H1 (cell line): Measurements from ENCODE around the gene GMPR2. TPM values are rescaled to one million over a fixed set of nuclear protein-coding genes. Genes with fewer than 3 reads are reported as not detected.
A peak's percentile ranks its signal among the peaks of the same experiment; 100 is the strongest.

Experiments used
- CTCF ChIA-PET: fragments of 300-600 bp; sonication (Branson Sonifier 250); formaldehyde crosslinking; loops from one replicate; lab custom pipeline; 2021; ENCODE audit not compliant: partially characterized antibody; lab: Charles Lee
- POLR2A ChIA-PET: fragments of 300-600 bp; sonication (Branson Sonifier 250); formaldehyde crosslinking; loops from one replicate; lab custom pipeline; 2021; ENCODE audit warnings: inconsistent platforms; ENCODE audit not compliant: partially characterized antibody; lab: Charles Lee
- DNase-seq, 2 experiments: peaks; one replicate each; pipeline versions ENCODE4 v3.0.0 to v3.0.0-alpha.2; 2010 to 2022; ENCODE audit warnings: low spot score in 2 of 2, low read depth in 1 of 2, mixed read lengths in 1 of 2
- FAIRE-seq: peaks from 2 replicates; lab custom pipeline; 2011; peaks lifted over from hg19 to GRCh38; lab: Jason Lieb, UNC
- H2AFZ ChIP-seq: 2 replicates; pipeline ENCODE4 v1.8.1; 2012; ENCODE audit warnings: low read length, inconsistent platforms
- H2AK5ac ChIP-seq: 2 replicates; pipeline ENCODE4 v1.6.1; 2013; ENCODE audit warnings: low read depth, low read length
- H2BK120ac ChIP-seq: replicated peaks from 2 replicates; pipeline ENCODE3; 2013; ENCODE audit warnings: low read depth, low read length, inconsistent platforms
- H2BK12ac ChIP-seq: 2 replicates; pipeline ENCODE4 v1.6.1; 2013; ENCODE audit warnings: low read depth, low read length
- H2BK15ac ChIP-seq: 2 replicates; pipeline ENCODE4 v1.6.1; 2013; ENCODE audit warnings: low read length
- H2BK20ac ChIP-seq: 2 replicates; pipeline ENCODE4 v1.6.1; 2013; ENCODE audit warnings: low read length
- H2BK5ac ChIP-seq: 2 replicates; pipeline ENCODE4 v1.6.1; 2013; ENCODE audit warnings: low read depth, low read length
- H3K14ac ChIP-seq: 2 replicates; pipeline ENCODE4 v1.6.1; 2013; ENCODE audit warnings: inconsistent platforms; ENCODE audit not compliant: insufficient read length
- H3K18ac ChIP-seq: 2 replicates; pipeline ENCODE4 v1.6.1; 2013; ENCODE audit warnings: low read length; ENCODE audit errors: extremely low read depth
- H3K23ac ChIP-seq: 2 replicates; pipeline ENCODE4 v1.6.1; 2013; ENCODE audit warnings: inconsistent platforms; ENCODE audit not compliant: insufficient read length
- H3K23me2 ChIP-seq: 2 replicates; pipeline ENCODE4 v1.6.1; 2013; ENCODE audit warnings: low read depth, low read length
- H3K27ac ChIP-seq: 2 replicates; pipeline ENCODE4 v1.6.1; 2011; ENCODE audit warnings: low read depth, low read length, inconsistent platforms
- H3K27me3 ChIP-seq, 4 experiments: replicated peaks in 1 of 4; 1 replicate in 1 of 4; 2 replicates in 3 of 4; pipeline versions ENCODE4 v1.6.1 to v1.8.1; 2011 to 2013; ENCODE audit warnings: low read length in 3 of 4, mild to moderate bottlenecking in 3 of 4, inconsistent platforms in 2 of 4, mixed read lengths in 2 of 4, moderate library complexity in 1 of 4; ENCODE audit not compliant: control insufficient read depth in 3 of 4, insufficient read depth in 3 of 4; ENCODE audit errors: extremely low read depth in 1 of 4
- H3K36me3 ChIP-seq, 4 experiments: 2 replicates each; pipeline versions ENCODE4 v1.6.1 to v1.8.1; 2011 to 2013; ENCODE audit warnings: mild to moderate bottlenecking in 4 of 4, low read length in 3 of 4, moderate library complexity in 2 of 4, control low read depth in 1 of 4, inconsistent platforms in 1 of 4; ENCODE audit not compliant: insufficient read depth in 4 of 4, control insufficient read depth in 2 of 4
- H3K4ac ChIP-seq: replicated peaks from 2 replicates; pipeline ENCODE3; 2013; ENCODE audit warnings: low read length, low read depth, mixed read lengths, inconsistent platforms; ENCODE audit not compliant: insufficient read length
- H3K4me1 ChIP-seq, 4 experiments: replicated peaks in 1 of 4; 1 replicate in 1 of 4; 2 replicates in 3 of 4; pipeline versions ENCODE4 v1.6.1 to v1.8.1; 2011 to 2013; ENCODE audit warnings: low read length in 3 of 4, inconsistent platforms in 2 of 4, mixed read lengths in 1 of 4; ENCODE audit not compliant: insufficient read depth in 4 of 4, control insufficient read depth in 3 of 4
- H3K4me2 ChIP-seq, 2 experiments: 2 replicates each; pipeline versions ENCODE4 v1.6.1 to v1.8.1; 2011 to 2013; ENCODE audit warnings: low read depth in 2 of 2, low read length in 2 of 2, control low read depth in 1 of 2, inconsistent platforms in 1 of 2, mild to moderate bottlenecking in 1 of 2; ENCODE audit not compliant: insufficient read depth in 1 of 2
- H3K4me3 ChIP-seq, 4 experiments: fragments of 200-600, 300-600 bp in 1 of 4; sonication (generic), shearing (Covaris generic), sonication (Bioruptor Twin) in 1 of 4; 2 replicates each; pipeline versions ENCODE4 v1.5.1 to v1.8.1; 2011 to 2016; ENCODE audit warnings: low read length in 4 of 4, low read depth in 3 of 4, control low read depth in 2 of 4, inconsistent platforms in 2 of 4, mild to moderate bottlenecking in 2 of 4, mixed read lengths in 1 of 4, moderate library complexity in 1 of 4; ENCODE audit not compliant: insufficient read depth in 2 of 4; ENCODE audit errors: extremely low read depth in 1 of 4
- H3K56ac ChIP-seq: replicated peaks from 2 replicates; pipeline ENCODE3; 2013; ENCODE audit warnings: low read depth, mild to moderate bottlenecking, mixed read lengths, low read length, inconsistent platforms; ENCODE audit not compliant: insufficient read length
- H3K79me1 ChIP-seq: 2 replicates; pipeline ENCODE4 v1.6.1; 2013; ENCODE audit warnings: low read depth, low read length, control low read depth
- H3K79me2 ChIP-seq, 2 experiments: 2 replicates each; pipeline versions ENCODE4 v1.6.1 to v1.8.1; 2012 to 2013; ENCODE audit warnings: low read length in 2 of 2, mild to moderate bottlenecking in 2 of 2, inconsistent platforms in 1 of 2; ENCODE audit not compliant: insufficient read depth in 2 of 2, control insufficient read depth in 1 of 2
- H3K9ac ChIP-seq, 4 experiments: replicated peaks in 1 of 4; 1 replicate in 1 of 4; 2 replicates in 3 of 4; pipeline versions ENCODE4 v1.6.1 to v1.8.1; 2011 to 2013; ENCODE audit warnings: low read depth in 3 of 4, low read length in 3 of 4, control low read depth in 2 of 4, mild to moderate bottlenecking in 2 of 4, moderate library complexity in 2 of 4, inconsistent platforms in 1 of 4; ENCODE audit errors: extremely low read depth in 1 of 4
- H3K9me3 ChIP-seq, 2 experiments: 2 replicates each; pipeline versions ENCODE4 v1.6.1 to v1.8.1; 2012 to 2013; ENCODE audit warnings: mild to moderate bottlenecking in 2 of 2, moderate library complexity in 2 of 2, control low read depth in 1 of 2, inconsistent platforms in 1 of 2, low read depth in 1 of 2, low read length in 1 of 2, mixed read lengths in 1 of 2; ENCODE audit not compliant: insufficient read depth in 2 of 2
- H4K20me1 ChIP-seq, 2 experiments: replicated peaks in 1 of 2; 2 replicates each; pipeline versions ENCODE3 to v1.8.1; 2011 to 2013; ENCODE audit warnings: inconsistent platforms in 2 of 2, low read length in 2 of 2, mild to moderate bottlenecking in 1 of 2; ENCODE audit not compliant: insufficient read depth in 2 of 2, control insufficient read depth in 1 of 2
- H4K5ac ChIP-seq: 2 replicates; pipeline ENCODE4 v1.6.1; 2013; ENCODE audit warnings: low read length, low read depth, mixed read lengths, inconsistent platforms; ENCODE audit not compliant: insufficient read length
- H4K8ac ChIP-seq: 2 replicates; pipeline ENCODE4 v1.8.0; 2013; ENCODE audit warnings: mild to moderate bottlenecking, moderate library complexity, low read length, inconsistent platforms; ENCODE audit not compliant: insufficient read depth; ENCODE audit errors: extremely low read depth
- H4K91ac ChIP-seq: replicated peaks from 2 replicates; pipeline ENCODE3; 2013; ENCODE audit warnings: low read length, mixed read lengths, inconsistent platforms; ENCODE audit not compliant: insufficient read length
- BCL11A ChIP-seq, 2 experiments: IDR thresholded peaks; one replicate each; pipeline ENCODE4 v1.6.1; 2011; ENCODE audit warnings: low read depth in 2 of 2, low read length in 2 of 2, mild to moderate bottlenecking in 2 of 2
- CTCF ChIP-seq, 3 experiments: IDR thresholded peaks; 1 replicate in 2 of 3; 2 replicates in 1 of 3; pipeline versions ENCODE4 v1.5.1 to v1.6.1; 2011; ENCODE audit warnings: low read length in 3 of 3, mild to moderate bottlenecking in 3 of 3, inconsistent platforms in 2 of 3, low read depth in 1 of 3, moderate library complexity in 1 of 3; ENCODE audit not compliant: insufficient read depth in 1 of 3; ENCODE audit errors: control extremely low read depth in 1 of 3
- FOSL1 ChIP-seq: IDR thresholded peaks from 2 replicates; pipeline ENCODE4 v1.6.1; 2011; ENCODE audit warnings: mild to moderate bottlenecking, low read depth, low read length, moderate library complexity; ENCODE audit not compliant: insufficient read depth
- MAFK ChIP-seq: IDR thresholded peaks from 2 replicates; pipeline ENCODE4 v1.6.1; 2012; ENCODE audit warnings: low read depth, mild to moderate bottlenecking, improper control_type of control experiment, low read length
- RFX5 ChIP-seq: IDR thresholded peaks from 2 replicates; pipeline ENCODE4 v1.6.1; 2011; ENCODE audit warnings: low read depth, low read length, improper control_type of control experiment, borderline replicate concordance
- RNF2 ChIP-seq: fragments of 200-900, 300-1000 bp; sonication (generic); IDR thresholded peaks from 2 replicates; pipeline ENCODE4 v1.7.1; 2016; ENCODE audit warnings: borderline replicate concordance, low read depth, mild to moderate bottlenecking, antibody characterized with exemption, low read length; ENCODE audit not compliant: poor library complexity, severe bottlenecking; ENCODE audit errors: missing control alignments
- USF2 ChIP-seq: IDR thresholded peaks from 2 replicates; pipeline ENCODE4 v1.6.1; 2011; ENCODE audit warnings: low read length, improper control_type of control experiment
- YY1 ChIP-seq: IDR thresholded peaks from 2 replicates; pipeline ENCODE4 v1.6.1; 2011; ENCODE audit warnings: low read depth, mild to moderate bottlenecking, low read length
- WGBS, 2 experiments: shearing (Covaris generic) in 1 of 2; methylation state at CpG; one replicate each; pipeline versions ENCODE4 v1.1.6 to v1.1.7; 2013 to 2015; ENCODE audit warnings: low lambda C conversion rate in 2 of 2, mixed read lengths in 2 of 2, inconsistent platforms in 1 of 2, low coverage in 1 of 2, missing lambda C conversion rate in 1 of 2; ENCODE audit not compliant: insufficient replicate concordance in 2 of 2, insufficient coverage in 1 of 2, insufficient read length in 1 of 2; ENCODE audit errors: extremely low coverage in 1 of 2, missing lambda C conversion rate in 1 of 2; 5-methylcytosine and 5-hydroxymethylcytosine counted together
- polyA plus RNA-seq, 7 experiments: library from polyadenylated mRNA; depleted of rRNA in 3 of 7; stranded (reverse) in 5 of 7; unstranded in 2 of 7; fragments of >200 nt in 5 of 7; fragments of 200-250 nt in 2 of 7; gene quantifications; 1 replicate in 5 of 7; 2 replicates in 1 of 7; 4 replicates in 1 of 7; pipeline versions ENCODE4 v1.2.1 to v1.2.3, GENCODE V29; 2011 to 2013; ENCODE audit warnings: missing spikeins in 2 of 7, mixed read lengths in 2 of 7
- total RNA-seq: library from RNA; stranded (reverse); fragmentation: NEBNext Ultra II Directional; extraction: Animal tissue kit (Norgen Biotek cat#: 25700); gene quantifications from 2 replicates; pipeline ENCODE4 v1.2.1, GENCODE V29; 2021

Gene GMPR2
- total and polyA plus RNA-seq, 2 of the 8 experiments (the other 6 are each of a cell fraction or from before 2014, with no cell fraction given) = 61.6 to 85.3 TPM

DNA sequence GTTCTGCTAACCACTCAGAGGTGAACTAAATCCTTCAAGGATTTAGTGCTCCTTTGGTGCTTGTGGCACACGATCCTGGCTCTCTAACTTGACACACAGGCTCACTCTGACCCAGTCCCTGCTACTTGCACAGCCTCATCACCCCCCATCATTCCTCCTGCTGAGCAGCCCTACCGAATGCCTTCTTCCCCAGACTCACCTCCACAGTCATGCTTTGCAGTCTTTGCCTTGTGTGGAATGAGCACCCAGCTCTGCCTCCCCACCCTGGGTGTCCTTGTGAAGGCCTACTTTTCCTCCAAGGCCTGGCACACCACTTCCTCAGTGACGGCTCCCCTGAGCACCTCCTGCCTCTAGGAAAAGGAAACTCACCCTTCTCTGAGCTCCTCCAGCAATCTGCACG, 17.6 kb downstream of the GMPR2 start:
- no peak overlapping the region for H2BK15ac ChIP-seq
- H2BK120ac ChIP-seq = no peak overlapping the region
- H3K56ac ChIP-seq = no peak overlapping the region
- H3K4me2 ChIP-seq = no peak overlapping the region
- H3K9ac ChIP-seq = no peak overlapping the region
- no peaks in the 10 kb centered on the region for H3K79me2 ChIP-seq
- 83% methylated on average over 4 of the region's 4 CpGs; no CpG with 5 or more reads in 1 of the 2 experiments for WGBS, 2 experiments
- H3K27ac ChIP-seq = no peak overlapping the region
- H3K4me1 ChIP-seq = no peaks in the 10 kb centered on the region
- no peak overlapping the region for H2BK12ac ChIP-seq
- no peak overlapping the region for H2AFZ ChIP-seq
- H4K20me1 ChIP-seq = no peaks in the 10 kb centered on the region
- H3K18ac ChIP-seq = no peak overlapping the region
- no peak overlapping the region for H2BK20ac ChIP-seq
- DNase-seq (no peak), FAIRE-seq (no peak)
- no peaks in the 10 kb centered on the region for H3K23me2 ChIP-seq
- 0 out of 2 replicates have a peak overlapping the region, but pooled peaks have one; percentile 30 for H2BK5ac ChIP-seq
- H2AK5ac ChIP-seq = no peak overlapping the region
- ChIA-PET CTCF (interaction anchor here (1.4 to 6.0 kb wide), 7 partner anchors 12 to 58 kb away, joined by 4 to 63 read pairs (median 16); partner anchors contain the start of genes CIDEB, DHRS1, NOP9 and RABGGTA), POLR2A (interaction anchor here (0.6 to 4.5 kb wide), 5 partner anchors 9 to 49 kb away, joined by 3 to 26 read pairs (median 8); partner anchors contain the start of genes DHRS1, NOP9 and RABGGTA)
- no peak overlapping the region for H4K5ac ChIP-seq
- H3K27me3 ChIP-seq = no peaks in the 10 kb centered on the region
- no peak overlapping the region for H4K91ac ChIP-seq
- no peak overlapping the region for H3K4me3 ChIP-seq
- no peaks in the 10 kb centered on the region for H3K9me3 ChIP-seq
- no peaks in the 10 kb centered on the region for H3K79me1 ChIP-seq
- H4K8ac ChIP-seq = no peak overlapping the region
- H3K23ac ChIP-seq = no peak overlapping the region
- no peak overlapping the region for H3K4ac ChIP-seq
- H3K36me3 ChIP-seq = no peaks in the 10 kb centered on the region
- TF ChIP-seq USF2 = no peak
- TF ChIP-seq MAFK = no peak
- TF ChIP-seq CTCF (IDR thresholded peaks at IDR 0.05; ENCODE audit: control extremely low read depth in 1 of 3, insufficient read depth in 1 of 3, low read depth in 1 of 3, low read length in 3 of 3) = no peak
- no peak for TF ChIP-seq FOSL1
- TF ChIP-seq BCL11A (IDR thresholded peaks at IDR 0.05; ENCODE audit: low read depth in 2 of 2, low read length in 2 of 2) = no peak
- TF ChIP-seq YY1 = no peak
- TF ChIP-seq RNF2 = no peak
- no peak for TF ChIP-seq RFX5
- no peak overlapping the region for H3K14ac ChIP-seq
